Effector memory CD8-positive, alpha-beta T cell (primary cell): ENCODE data around the gene HNRNPA3.

Experiments
- ATAC-seq: fragments of 150-1000 bp; cut with Tn5 transposase; replicated peaks from 2 replicates; pipeline ENCODE4 v1.10.0; 2021; ENCODE audit warnings: mild to moderate bottlenecking, moderate library complexity
- DNase-seq, 3 experiments: peaks; one replicate each; pipeline ENCODE4 v3.0.0; 2021
- H3K27ac Mint-ChIP-seq, 2 donors: one replicate each; pipeline ENCODE4 v1.8.0; 2022; ENCODE audit warnings: mild to moderate bottlenecking in 2 of 2, mixed read lengths in 2 of 2, moderate library complexity in 2 of 2
- H3K27me3 Mint-ChIP-seq, 2 donors: one replicate each; pipeline ENCODE4 v1.8.0; 2022; ENCODE audit warnings: mixed read lengths in 2 of 2
- H3K36me3 Mint-ChIP-seq: one replicate; pipeline ENCODE4 v1.8.0; 2022; ENCODE audit warnings: mild to moderate bottlenecking, moderate library complexity, mixed read lengths; ENCODE audit not compliant: insufficient read depth
- H3K4me1 Mint-ChIP-seq, 2 donors: one replicate each; pipeline ENCODE4 v1.8.0; 2022; ENCODE audit warnings: low read depth in 2 of 2, mixed read lengths in 2 of 2
- H3K4me3 Mint-ChIP-seq, 2 donors: one replicate each; pipeline ENCODE4 v1.8.0; 2022; ENCODE audit warnings: mild to moderate bottlenecking in 2 of 2, mixed read lengths in 2 of 2, moderate library complexity in 2 of 2
- H3K9me3 Mint-ChIP-seq, 2 donors: one replicate each; pipeline ENCODE4 v1.8.0; 2022; ENCODE audit warnings: mixed read lengths in 2 of 2

HNRNPA3 gene

GRCh38 chr2:177268901-177269300, 56.3 kb downstream of the HNRNPA3 start:
- ATAC-seq (no peak), DNase-seq (no peak)
- Mint-ChIP-seq H3K27me3 (no peaks in the 10 kb centered on the region), H3K4me1 (peaks cover 10 to 12% of the 10 kb centered on the region in 2 donors), H3K9me3 (no peaks in the 10 kb centered on the region), H3K36me3 (peaks cover 12% of the 10 kb centered on the region), H3K4me3 (no peak overlapping the region), H3K27ac (no peak overlapping the region)

DNA sequence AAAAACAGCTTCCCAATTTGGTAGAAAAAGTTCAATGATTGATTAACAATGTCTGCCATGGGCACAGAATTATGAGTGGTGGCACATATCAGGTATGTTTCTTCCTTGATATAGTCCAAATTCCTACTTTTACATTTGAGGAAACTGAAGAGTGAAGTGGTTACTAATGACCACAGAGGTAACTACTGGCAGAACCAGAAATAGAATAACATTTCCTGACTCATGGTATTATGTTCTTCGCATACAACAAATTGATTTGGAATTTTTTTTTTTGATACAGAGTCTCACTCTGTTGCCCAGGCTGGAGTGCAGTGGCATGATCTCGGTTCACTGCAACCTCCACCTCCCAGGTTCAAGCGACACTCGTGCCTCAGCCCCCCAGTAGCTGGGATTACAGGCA, 57.9 kb downstream of the HNRNPA3 start:
- H3K4me3 Mint-ChIP-seq: no peak overlapping the region
- no peaks in the 10 kb centered on the region for H3K27me3 Mint-ChIP-seq
- DNase-seq (no peak), ATAC-seq (no peak)
- peaks cover 7 to 8% of the 10 kb centered on the region in 2 donors for H3K4me1 Mint-ChIP-seq
- H3K9me3 Mint-ChIP-seq: no peaks in the 10 kb centered on the region
- H3K27ac Mint-ChIP-seq: no peak overlapping the region
- no peaks in the 10 kb centered on the region for H3K36me3 Mint-ChIP-seq

DNA sequence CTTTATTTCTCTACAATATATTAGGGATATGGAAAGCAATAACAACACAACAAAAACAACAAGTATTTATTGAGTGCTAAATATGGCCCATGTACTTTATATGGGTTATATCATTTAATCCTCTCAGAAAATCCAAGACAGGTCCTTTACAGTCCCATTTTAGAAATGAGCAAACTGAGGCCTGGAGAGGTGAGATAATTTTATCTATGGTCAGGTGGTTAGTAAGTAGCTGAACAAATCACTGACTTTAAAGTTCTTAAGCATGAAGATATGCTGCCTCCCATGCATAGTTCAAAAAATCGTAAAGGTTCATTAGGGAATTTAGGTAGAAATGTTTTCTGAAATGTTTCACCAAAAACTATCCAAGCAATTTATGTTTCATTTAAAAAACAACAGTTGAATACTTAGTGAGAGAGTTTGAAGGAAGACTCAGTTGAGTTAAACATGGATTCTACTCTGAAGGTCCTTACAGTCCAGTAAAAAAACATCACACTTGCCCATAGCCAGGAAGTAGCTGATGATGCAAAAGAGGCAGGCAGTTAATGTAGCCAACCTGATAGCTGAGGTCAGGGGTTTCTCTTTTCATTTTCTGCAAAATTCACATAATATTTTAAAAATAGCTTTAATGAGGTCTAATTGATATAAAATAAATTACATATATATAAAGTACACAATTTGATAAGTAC, 59.5 kb downstream of the HNRNPA3 start:
- H3K9me3 Mint-ChIP-seq: no peaks in the 10 kb centered on the region
- ATAC-seq (no peak), DNase-seq (no peak)
- no peaks in the 10 kb centered on the region for H3K4me1 Mint-ChIP-seq
- no peak overlapping the region for H3K27ac Mint-ChIP-seq
- no peak overlapping the region for H3K4me3 Mint-ChIP-seq
- H3K36me3 Mint-ChIP-seq: no peaks in the 10 kb centered on the region
- no peaks in the 10 kb centered on the region for H3K27me3 Mint-ChIP-seq

GRCh38 chr2:177272765-177273164, 60.2 kb downstream of the HNRNPA3 start:
- Mint-ChIP-seq H3K4me1 (no peaks in the 10 kb centered on the region), H3K4me3 (no peak overlapping the region), H3K27me3 (no peaks in the 10 kb centered on the region), H3K36me3 (no peaks in the 10 kb centered on the region), H3K9me3 (no peaks in the 10 kb centered on the region), H3K27ac (no peak overlapping the region)
- no peak for DNase-seq
- no peak for ATAC-seq

DNA sequence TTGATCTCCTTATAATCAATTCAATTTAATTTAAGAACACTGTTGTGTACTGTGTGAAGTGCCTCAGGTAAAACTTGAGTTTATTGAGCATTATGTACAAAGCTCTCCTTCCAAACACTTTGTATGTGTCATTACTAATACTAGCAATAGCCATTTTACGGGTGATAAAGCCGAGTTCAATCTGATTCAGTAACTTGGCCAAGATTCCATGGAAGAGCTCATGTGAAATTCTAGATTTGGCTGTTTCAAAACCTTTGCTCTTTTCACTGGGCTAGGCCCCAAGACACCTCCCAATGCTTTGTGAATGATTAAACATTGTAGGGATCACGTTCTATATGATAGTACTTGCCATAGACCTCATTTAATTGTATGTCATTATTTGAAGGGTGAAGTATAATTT, 60.8 kb downstream of the HNRNPA3 start:
- no peaks in the 10 kb centered on the region for H3K4me1 Mint-ChIP-seq
- no peaks in the 10 kb centered on the region for H3K27me3 Mint-ChIP-seq
- H3K36me3 Mint-ChIP-seq: no peaks in the 10 kb centered on the region
- no peak overlapping the region for H3K27ac Mint-ChIP-seq
- DNase-seq: no peak
- H3K9me3 Mint-ChIP-seq: no peaks in the 10 kb centered on the region
- no peak for ATAC-seq
- no peak overlapping the region for H3K4me3 Mint-ChIP-seq
